H1 (cell line): ENCODE measurements around the gene WBP1L. TPM values are rescaled to one million over a fixed set of nuclear protein-coding genes. Genes with fewer than 3 reads are reported as not detected.

Experiments
- CTCF ChIA-PET: fragments of 300-600 bp; sonication (Branson Sonifier 250); formaldehyde crosslinking; loops from one replicate; lab custom pipeline; 2021; ENCODE audit not compliant: partially characterized antibody; lab: Charles Lee
- POLR2A ChIA-PET: fragments of 300-600 bp; sonication (Branson Sonifier 250); formaldehyde crosslinking; loops from one replicate; lab custom pipeline; 2021; ENCODE audit warnings: inconsistent platforms; ENCODE audit not compliant: partially characterized antibody; lab: Charles Lee
- DNase-seq, 2 experiments: peaks; one replicate each; pipeline versions ENCODE4 v3.0.0 to v3.0.0-alpha.2; 2010 to 2022; ENCODE audit warnings: low spot score in 2 of 2, low read depth in 1 of 2, mixed read lengths in 1 of 2
- FAIRE-seq: peaks from 2 replicates; lab custom pipeline; 2011; peaks lifted over from hg19 to GRCh38; lab: Jason Lieb, UNC
- H2AFZ ChIP-seq: 2 replicates; pipeline ENCODE4 v1.8.1; 2012; ENCODE audit warnings: low read length, inconsistent platforms
- H2AK5ac ChIP-seq: 2 replicates; pipeline ENCODE4 v1.6.1; 2013; ENCODE audit warnings: low read depth, low read length
- H2BK120ac ChIP-seq: replicated peaks from 2 replicates; pipeline ENCODE3; 2013; ENCODE audit warnings: low read depth, low read length, inconsistent platforms
- H2BK12ac ChIP-seq: 2 replicates; pipeline ENCODE4 v1.6.1; 2013; ENCODE audit warnings: low read depth, low read length
- H2BK15ac ChIP-seq: 2 replicates; pipeline ENCODE4 v1.6.1; 2013; ENCODE audit warnings: low read length
- H2BK20ac ChIP-seq: 2 replicates; pipeline ENCODE4 v1.6.1; 2013; ENCODE audit warnings: low read length
- H2BK5ac ChIP-seq: 2 replicates; pipeline ENCODE4 v1.6.1; 2013; ENCODE audit warnings: low read depth, low read length
- H3K14ac ChIP-seq: 2 replicates; pipeline ENCODE4 v1.6.1; 2013; ENCODE audit warnings: inconsistent platforms; ENCODE audit not compliant: insufficient read length
- H3K18ac ChIP-seq: 2 replicates; pipeline ENCODE4 v1.6.1; 2013; ENCODE audit warnings: low read length; ENCODE audit errors: extremely low read depth
- H3K23ac ChIP-seq: 2 replicates; pipeline ENCODE4 v1.6.1; 2013; ENCODE audit warnings: inconsistent platforms; ENCODE audit not compliant: insufficient read length
- H3K23me2 ChIP-seq: 2 replicates; pipeline ENCODE4 v1.6.1; 2013; ENCODE audit warnings: low read depth, low read length
- H3K27ac ChIP-seq: 2 replicates; pipeline ENCODE4 v1.6.1; 2011; ENCODE audit warnings: low read depth, low read length, inconsistent platforms
- H3K27me3 ChIP-seq, 4 experiments: replicated peaks in 1 of 4; 1 replicate in 1 of 4; 2 replicates in 3 of 4; pipeline versions ENCODE4 v1.6.1 to v1.8.1; 2011 to 2013; ENCODE audit warnings: low read length in 3 of 4, mild to moderate bottlenecking in 3 of 4, inconsistent platforms in 2 of 4, mixed read lengths in 2 of 4, moderate library complexity in 1 of 4; ENCODE audit not compliant: control insufficient read depth in 3 of 4, insufficient read depth in 3 of 4; ENCODE audit errors: extremely low read depth in 1 of 4
- H3K36me3 ChIP-seq, 4 experiments: 2 replicates each; pipeline versions ENCODE4 v1.6.1 to v1.8.1; 2011 to 2013; ENCODE audit warnings: mild to moderate bottlenecking in 4 of 4, low read length in 3 of 4, moderate library complexity in 2 of 4, control low read depth in 1 of 4, inconsistent platforms in 1 of 4; ENCODE audit not compliant: insufficient read depth in 4 of 4, control insufficient read depth in 2 of 4
- H3K4ac ChIP-seq: replicated peaks from 2 replicates; pipeline ENCODE3; 2013; ENCODE audit warnings: low read length, low read depth, mixed read lengths, inconsistent platforms; ENCODE audit not compliant: insufficient read length
- H3K4me1 ChIP-seq, 4 experiments: replicated peaks in 1 of 4; 1 replicate in 1 of 4; 2 replicates in 3 of 4; pipeline versions ENCODE4 v1.6.1 to v1.8.1; 2011 to 2013; ENCODE audit warnings: low read length in 3 of 4, inconsistent platforms in 2 of 4, mixed read lengths in 1 of 4; ENCODE audit not compliant: insufficient read depth in 4 of 4, control insufficient read depth in 3 of 4
- H3K4me2 ChIP-seq, 2 experiments: 2 replicates each; pipeline versions ENCODE4 v1.6.1 to v1.8.1; 2011 to 2013; ENCODE audit warnings: low read depth in 2 of 2, low read length in 2 of 2, control low read depth in 1 of 2, inconsistent platforms in 1 of 2, mild to moderate bottlenecking in 1 of 2; ENCODE audit not compliant: insufficient read depth in 1 of 2
- H3K4me3 ChIP-seq, 4 experiments: fragments of 200-600, 300-600 bp in 1 of 4; sonication (generic), shearing (Covaris generic), sonication (Bioruptor Twin) in 1 of 4; 2 replicates each; pipeline versions ENCODE4 v1.5.1 to v1.8.1; 2011 to 2016; ENCODE audit warnings: low read length in 4 of 4, low read depth in 3 of 4, control low read depth in 2 of 4, inconsistent platforms in 2 of 4, mild to moderate bottlenecking in 2 of 4, mixed read lengths in 1 of 4, moderate library complexity in 1 of 4; ENCODE audit not compliant: insufficient read depth in 2 of 4; ENCODE audit errors: extremely low read depth in 1 of 4
- H3K56ac ChIP-seq: replicated peaks from 2 replicates; pipeline ENCODE3; 2013; ENCODE audit warnings: low read depth, mild to moderate bottlenecking, mixed read lengths, low read length, inconsistent platforms; ENCODE audit not compliant: insufficient read length
- H3K79me1 ChIP-seq: 2 replicates; pipeline ENCODE4 v1.6.1; 2013; ENCODE audit warnings: low read depth, low read length, control low read depth
- H3K79me2 ChIP-seq, 2 experiments: 2 replicates each; pipeline versions ENCODE4 v1.6.1 to v1.8.1; 2012 to 2013; ENCODE audit warnings: low read length in 2 of 2, mild to moderate bottlenecking in 2 of 2, inconsistent platforms in 1 of 2; ENCODE audit not compliant: insufficient read depth in 2 of 2, control insufficient read depth in 1 of 2
- H3K9ac ChIP-seq, 4 experiments: replicated peaks in 1 of 4; 1 replicate in 1 of 4; 2 replicates in 3 of 4; pipeline versions ENCODE4 v1.6.1 to v1.8.1; 2011 to 2013; ENCODE audit warnings: low read depth in 3 of 4, low read length in 3 of 4, control low read depth in 2 of 4, mild to moderate bottlenecking in 2 of 4, moderate library complexity in 2 of 4, inconsistent platforms in 1 of 4; ENCODE audit errors: extremely low read depth in 1 of 4
- H3K9me3 ChIP-seq, 2 experiments: 2 replicates each; pipeline versions ENCODE4 v1.6.1 to v1.8.1; 2012 to 2013; ENCODE audit warnings: mild to moderate bottlenecking in 2 of 2, moderate library complexity in 2 of 2, control low read depth in 1 of 2, inconsistent platforms in 1 of 2, low read depth in 1 of 2, low read length in 1 of 2, mixed read lengths in 1 of 2; ENCODE audit not compliant: insufficient read depth in 2 of 2
- H4K20me1 ChIP-seq, 2 experiments: replicated peaks in 1 of 2; 2 replicates each; pipeline versions ENCODE3 to v1.8.1; 2011 to 2013; ENCODE audit warnings: inconsistent platforms in 2 of 2, low read length in 2 of 2, mild to moderate bottlenecking in 1 of 2; ENCODE audit not compliant: insufficient read depth in 2 of 2, control insufficient read depth in 1 of 2
- H4K5ac ChIP-seq: 2 replicates; pipeline ENCODE4 v1.6.1; 2013; ENCODE audit warnings: low read length, low read depth, mixed read lengths, inconsistent platforms; ENCODE audit not compliant: insufficient read length
- H4K8ac ChIP-seq: 2 replicates; pipeline ENCODE4 v1.8.0; 2013; ENCODE audit warnings: mild to moderate bottlenecking, moderate library complexity, low read length, inconsistent platforms; ENCODE audit not compliant: insufficient read depth; ENCODE audit errors: extremely low read depth
- H4K91ac ChIP-seq: replicated peaks from 2 replicates; pipeline ENCODE3; 2013; ENCODE audit warnings: low read length, mixed read lengths, inconsistent platforms; ENCODE audit not compliant: insufficient read length
- CHD2 ChIP-seq: IDR thresholded peaks from 2 replicates; pipeline ENCODE4 v1.6.1; 2012; ENCODE audit warnings: low read length, improper control_type of control experiment
- JUND ChIP-seq: IDR thresholded peaks from 2 replicates; pipeline ENCODE4 v1.6.1; 2011; ENCODE audit warnings: mild to moderate bottlenecking, improper control_type of control experiment, low read length
- RFX5 ChIP-seq: IDR thresholded peaks from 2 replicates; pipeline ENCODE4 v1.6.1; 2011; ENCODE audit warnings: low read depth, low read length, improper control_type of control experiment, borderline replicate concordance
- TAF1 ChIP-seq: IDR thresholded peaks from 2 replicates; pipeline ENCODE4 v1.6.1; 2011; ENCODE audit warnings: mild to moderate bottlenecking, low read depth, low read length
- YY1 ChIP-seq: IDR thresholded peaks from 2 replicates; pipeline ENCODE4 v1.6.1; 2011; ENCODE audit warnings: low read depth, mild to moderate bottlenecking, low read length
- WGBS, 2 experiments: shearing (Covaris generic) in 1 of 2; methylation state at CpG; one replicate each; pipeline versions ENCODE4 v1.1.6 to v1.1.7; 2013 to 2015; ENCODE audit warnings: low lambda C conversion rate in 2 of 2, mixed read lengths in 2 of 2, inconsistent platforms in 1 of 2, low coverage in 1 of 2, missing lambda C conversion rate in 1 of 2; ENCODE audit not compliant: insufficient replicate concordance in 2 of 2, insufficient coverage in 1 of 2, insufficient read length in 1 of 2; ENCODE audit errors: extremely low coverage in 1 of 2, missing lambda C conversion rate in 1 of 2; 5-methylcytosine and 5-hydroxymethylcytosine counted together
- polyA plus RNA-seq, 7 experiments: library from polyadenylated mRNA; depleted of rRNA in 3 of 7; stranded (reverse) in 5 of 7; unstranded in 2 of 7; fragments of >200 nt in 5 of 7; fragments of 200-250 nt in 2 of 7; gene quantifications; 1 replicate in 5 of 7; 2 replicates in 1 of 7; 4 replicates in 1 of 7; pipeline versions ENCODE4 v1.2.1 to v1.2.3, GENCODE V29; 2011 to 2013; ENCODE audit warnings: missing spikeins in 2 of 7, mixed read lengths in 2 of 7
- total RNA-seq: library from RNA; stranded (reverse); fragmentation: NEBNext Ultra II Directional; extraction: Animal tissue kit (Norgen Biotek cat#: 25700); gene quantifications from 2 replicates; pipeline ENCODE4 v1.2.1, GENCODE V29; 2021
- TF ChIP-seq, protein P1 (sequence below): IDR thresholded peaks from 2 replicates; pipeline ENCODE4 v1.6.1; 2011; ENCODE audit warnings: low read depth, mild to moderate bottlenecking, low read length; ENCODE audit not compliant: insufficient read depth

Gene WBP1L
- total and polyA plus RNA-seq, 2 of the 8 experiments (the other 6 are each of a cell fraction or from before 2014, with no cell fraction given), result 26.6 to 29.9 TPM

DNA sequence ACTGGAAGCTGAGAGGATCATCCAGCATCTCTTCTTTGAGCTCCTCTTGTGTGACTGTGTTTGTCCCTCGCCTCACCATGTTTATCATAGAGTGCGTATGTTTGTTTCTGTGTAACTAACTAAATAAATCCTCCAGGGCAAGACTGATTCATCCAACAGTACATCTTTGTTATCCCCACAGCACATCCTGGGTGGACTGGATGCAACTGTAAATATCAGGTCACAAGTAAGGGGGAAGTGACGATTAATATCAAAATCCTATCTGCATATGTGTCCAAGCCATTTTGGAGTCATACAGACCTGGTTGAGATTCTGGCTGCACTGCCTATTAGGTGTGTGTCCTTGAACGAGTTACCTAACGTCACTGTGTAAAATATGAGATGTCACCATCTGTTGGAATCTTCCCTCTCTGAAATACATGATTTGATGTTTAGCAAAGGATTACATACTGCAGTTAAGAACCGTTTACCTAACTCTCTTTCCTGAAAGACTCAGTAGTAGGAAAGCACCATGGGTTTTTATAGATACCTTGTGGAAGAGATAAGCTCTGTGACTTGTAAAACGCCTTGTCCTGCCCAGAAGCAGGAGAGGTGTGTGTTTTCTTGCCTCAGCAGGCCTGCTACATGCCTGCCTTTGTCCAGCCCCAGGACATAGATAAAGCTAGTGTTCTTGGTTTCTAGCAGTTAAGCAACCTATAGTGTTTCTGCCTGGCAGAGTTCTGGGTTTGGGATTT, 25.8 kb downstream of the WBP1L start:
- Histone ChIP-seq H3K79me2 (no peaks in the 10 kb centered on the region), H4K91ac (no peak overlapping the region), H3K4me1 (no peaks in the 10 kb centered on the region), H2BK20ac (no peak overlapping the region), H3K4me3 (no peak overlapping the region), H2BK12ac (no peak overlapping the region), H3K4me2 (no peak overlapping the region), H2AK5ac (no peak overlapping the region), H3K79me1 (peaks cover 3% of the 10 kb centered on the region), H2BK120ac (no peak overlapping the region), H2AFZ (no peak overlapping the region), H3K23ac (no peak overlapping the region), H2BK15ac (no peak overlapping the region), H2BK5ac (no peak overlapping the region), H3K36me3 (no peaks in the 10 kb centered on the region), H3K27me3 (no peaks in the 10 kb centered on the region; a peak in 1 of 7 replicates), H3K14ac (no peak overlapping the region), H3K9ac (no peak overlapping the region; a peak in 1 of 7 replicates), H3K56ac (no peak overlapping the region), H3K27ac (no peak overlapping the region), H3K18ac (no peak overlapping the region), H4K5ac (no peak overlapping the region), H3K23me2 (no peaks in the 10 kb centered on the region), H4K8ac (no peak overlapping the region), H3K9me3 (no peaks in the 10 kb centered on the region), H4K20me1 (no peaks in the 10 kb centered on the region), H3K4ac (no peak overlapping the region)
- DNase-seq (no peak), FAIRE-seq (no peak)
- no peak for TF ChIP-seq CHD2
- TF ChIP-seq, protein P1, sequence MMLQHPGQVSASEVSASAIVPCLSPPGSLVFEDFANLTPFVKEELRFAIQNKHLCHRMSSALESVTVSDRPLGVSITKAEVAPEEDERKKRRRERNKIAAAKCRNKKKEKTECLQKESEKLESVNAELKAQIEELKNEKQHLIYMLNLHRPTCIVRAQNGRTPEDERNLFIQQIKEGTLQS, result no peak
- TF ChIP-seq RFX5, result no peak
- no peak for TF ChIP-seq TAF1
- no peak for TF ChIP-seq JUND
- no peak for TF ChIP-seq YY1
- 91% methylated on average over 7 of the region's 7 CpGs; no CpG with 5 or more reads in 1 of the 2 experiments for WGBS, 2 experiments
- POLR2A ChIA-PET, result interaction anchor here (0.5 to 1.1 kb wide), 3 partner anchors 10 to 91 kb away, joined by 3 to 4 read pairs (median 3); no protein-coding TSS in a partner anchor
- CTCF ChIA-PET, result interaction anchor here (0.7 to 2.2 kb wide), 3 partner anchors 8 to 16 kb away, joined by 3 to 10 read pairs (median 4); no protein-coding TSS in a partner anchor
